Ascending aorta (tissue), 2 donors: ENCODE data around the gene R3HDM2. TPM values are rescaled to one million over a fixed set of nuclear protein-coding genes. Genes with fewer than 3 reads are reported as not detected.
A peak's percentile ranks its signal among the peaks of the same experiment; 100 is the strongest.

ENCODE experiments used
- DNase-seq, 2 donors: peaks; one replicate each; pipeline ENCODE4 v3.0.0-alpha.2; 2019; ENCODE audit warnings: low spot score in 2 of 2
- H3K27ac ChIP-seq, 2 donors: fragments of 200-600 bp; sonication (generic); one replicate each; pipeline ENCODE4 v1.5.1; 2016 to 2017; ENCODE audit warnings: mild to moderate bottlenecking in 1 of 2
- H3K27me3 ChIP-seq: fragments of 200-600 bp; sonication (generic); one replicate; pipeline ENCODE4 v1.5.1; 2017
- H3K36me3 ChIP-seq, 2 donors: fragments of 200-600 bp; sonication (generic); one replicate each; pipeline ENCODE4 v1.5.1; 2016
- H3K4me1 ChIP-seq, 2 donors: fragments of 200-600 bp; sonication (generic); one replicate each; pipeline ENCODE4 v1.5.1; 2016 to 2017; ENCODE audit warnings: mild to moderate bottlenecking in 1 of 2
- H3K4me3 ChIP-seq, 2 donors: fragments of 200-600 bp; sonication (generic); one replicate each; pipeline ENCODE4 v1.5.1; 2016 to 2017; ENCODE audit warnings: mild to moderate bottlenecking in 1 of 2
- H3K9me3 ChIP-seq, 2 donors: fragments of 200-600 bp; sonication (generic); one replicate each; pipeline ENCODE4 v1.5.1; 2016
- intact Hi-C: fragments of 100-400 bp; cut with DNase I; formaldehyde crosslinking; loops from one replicate; pipeline ENCODE4 v1.15.1; 2023
- total RNA-seq: library from RNA; depleted of rRNA; stranded (reverse); fragments of >200 nt; gene quantifications from one replicate; pipeline ENCODE4 v1.1.0, GENCODE V29; 2016
- TF ChIP-seq, protein P1 (sequence below), 3 experiments: fragments of 200-600 bp in 2 of 3; fragments of 450-650 bp in 1 of 3; sonication (generic) in 2 of 3; IDR thresholded peaks; one replicate each; pipeline ENCODE4 v1.5.1; 2016 to 2019; ENCODE audit warnings: antibody characterized with exemption in 3 of 3, mild to moderate bottlenecking in 1 of 3, moderate library complexity in 1 of 3

Gene R3HDM2
- total RNA-seq, 1 donor from 2014 or later = 49.5 TPM

DNA sequence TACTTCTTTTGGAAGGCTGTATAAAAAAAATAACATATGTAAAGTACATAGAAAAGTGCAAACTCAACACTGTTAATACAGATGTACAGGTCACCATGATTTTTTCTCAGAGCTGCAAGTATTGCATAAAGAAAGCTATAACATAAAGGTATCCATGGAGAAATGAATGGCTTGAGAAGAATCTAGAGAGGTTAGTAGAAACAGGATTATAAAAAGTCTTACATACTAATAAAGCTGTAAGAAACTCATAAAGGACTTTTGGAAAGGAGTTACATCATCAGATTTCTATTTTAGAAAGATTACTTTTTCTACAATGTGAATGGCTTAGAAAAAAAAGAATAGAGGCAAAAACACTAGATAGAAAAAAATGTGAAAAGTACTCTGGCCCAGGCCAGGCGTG, 46.4 kb downstream of the R3HDM2 start:
- H3K4me1 ChIP-seq = peaks cover 0 to 3% of the 10 kb centered on the region in 2 donors
- DNase-seq = no peak
- no peaks in the 10 kb centered on the region for H3K9me3 ChIP-seq
- intact Hi-C loops = no loop called here
- no peaks in the 10 kb centered on the region for H3K27me3 ChIP-seq
- peak overlapping the region in 1 of 2 donors; percentile 64 for H3K27ac ChIP-seq
- TF ChIP-seq, protein P1, sequence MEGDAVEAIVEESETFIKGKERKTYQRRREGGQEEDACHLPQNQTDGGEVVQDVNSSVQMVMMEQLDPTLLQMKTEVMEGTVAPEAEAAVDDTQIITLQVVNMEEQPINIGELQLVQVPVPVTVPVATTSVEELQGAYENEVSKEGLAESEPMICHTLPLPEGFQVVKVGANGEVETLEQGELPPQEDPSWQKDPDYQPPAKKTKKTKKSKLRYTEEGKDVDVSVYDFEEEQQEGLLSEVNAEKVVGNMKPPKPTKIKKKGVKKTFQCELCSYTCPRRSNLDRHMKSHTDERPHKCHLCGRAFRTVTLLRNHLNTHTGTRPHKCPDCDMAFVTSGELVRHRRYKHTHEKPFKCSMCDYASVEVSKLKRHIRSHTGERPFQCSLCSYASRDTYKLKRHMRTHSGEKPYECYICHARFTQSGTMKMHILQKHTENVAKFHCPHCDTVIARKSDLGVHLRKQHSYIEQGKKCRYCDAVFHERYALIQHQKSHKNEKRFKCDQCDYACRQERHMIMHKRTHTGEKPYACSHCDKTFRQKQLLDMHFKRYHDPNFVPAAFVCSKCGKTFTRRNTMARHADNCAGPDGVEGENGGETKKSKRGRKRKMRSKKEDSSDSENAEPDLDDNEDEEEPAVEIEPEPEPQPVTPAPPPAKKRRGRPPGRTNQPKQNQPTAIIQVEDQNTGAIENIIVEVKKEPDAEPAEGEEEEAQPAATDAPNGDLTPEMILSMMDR (IDR thresholded peaks at IDR 0.05) = no peak
- no peaks in the 10 kb centered on the region for H3K36me3 ChIP-seq
- H3K4me3 ChIP-seq = no peak overlapping the region

- Histone ChIP-seq H3K4me3 (no peak overlapping the region), H3K9me3 (no peaks in the 10 kb centered on the region), H3K27ac (no peak overlapping the region), H3K27me3 (no peaks in the 10 kb centered on the region), H3K4me1 (peaks cover 0 to 3% of the 10 kb centered on the region in 2 donors), H3K36me3 (no peaks in the 10 kb centered on the region)
- intact Hi-C loops = no loop called here
- TF ChIP-seq, protein P1 (IDR thresholded peaks at IDR 0.05) = no peak
- DNase-seq = no peak
Measured at GRCh38 chr12:57381693-57382220, 49.1 kb downstream of the R3HDM2 start.

DNA sequence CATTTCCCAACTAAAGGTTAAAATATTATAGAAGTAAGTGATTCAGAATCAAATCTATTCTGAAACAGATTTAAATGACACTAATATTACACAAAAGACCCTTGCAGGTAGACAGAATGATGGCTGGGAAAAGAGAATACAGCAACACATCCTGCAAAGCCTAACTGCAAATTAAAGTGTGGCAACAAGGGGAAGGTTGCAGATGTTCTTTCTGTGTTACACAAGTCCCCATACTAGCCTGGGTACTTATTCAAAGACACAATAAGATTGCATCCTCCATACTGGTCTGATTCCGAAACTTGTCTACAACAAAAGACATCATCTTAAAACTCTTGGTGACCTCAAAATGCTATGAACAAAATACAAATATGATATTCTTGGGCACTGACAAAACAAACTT, 50.5 kb downstream of the R3HDM2 start:
- TF ChIP-seq, protein P1 (IDR thresholded peaks at IDR 0.05) = no peak
- Histone ChIP-seq H3K36me3 (no peaks in the 10 kb centered on the region), H3K27ac (no peak overlapping the region), H3K4me1 (peaks cover 0 to 3% of the 10 kb centered on the region in 2 donors), H3K27me3 (no peaks in the 10 kb centered on the region), H3K4me3 (no peak overlapping the region), H3K9me3 (no peaks in the 10 kb centered on the region)
- intact Hi-C loops = no loop called here
- DNase-seq = no peak

GRCh38 chr12:57377103-57377840, 53.6 kb downstream of the R3HDM2 start:
- H3K4me1 ChIP-seq = peaks cover 0 to 2% of the 10 kb centered on the region in 2 donors
- DNase-seq = no peak
- TF ChIP-seq, protein P1 (IDR thresholded peaks at IDR 0.05) = no peak

DNA sequence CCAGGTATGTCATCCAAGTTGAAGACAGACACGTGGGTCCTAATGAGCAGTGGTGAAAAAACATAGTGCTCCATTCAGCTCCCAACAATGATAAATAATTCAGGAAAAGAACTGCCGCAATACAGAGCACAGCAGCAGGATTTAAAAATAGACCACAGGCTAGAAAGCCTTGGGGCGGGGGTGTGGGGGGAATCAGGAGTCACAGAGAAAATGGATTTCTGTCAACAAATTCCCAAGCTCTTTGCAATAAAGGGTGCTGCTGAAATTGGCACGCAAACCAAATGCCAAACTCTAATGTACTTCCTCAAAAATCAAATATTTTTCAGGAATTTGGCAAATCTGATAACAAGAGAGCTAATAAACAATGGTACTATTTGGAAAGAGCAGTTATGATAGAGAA, 58.6 kb downstream of the R3HDM2 start:
- H3K4me1 ChIP-seq = peaks cover 3 to 18% of the 10 kb centered on the region in 2 donors
- no peaks in the 10 kb centered on the region for H3K36me3 ChIP-seq
- intact Hi-C loops = loop anchor here (5.0 kb wide), 1 partner anchor 80 kb away; no protein-coding TSS in a partner anchor
- no peak overlapping the region for H3K4me3 ChIP-seq
- no peaks in the 10 kb centered on the region for H3K27me3 ChIP-seq
- TF ChIP-seq, protein P1 (IDR thresholded peaks at IDR 0.05) = no peak
- DNase-seq = peak in 1 of 2 donors; percentile 69
- no peaks in the 10 kb centered on the region for H3K9me3 ChIP-seq
- H3K27ac ChIP-seq = peak overlapping the region; percentile 68 to 70

More at GRCh38 chr12:57377103-57377840, 53.6 kb downstream of the R3HDM2 start:
- H3K4me3 ChIP-seq = no peak overlapping the region
- intact Hi-C loops = no loop called here
- no peaks in the 10 kb centered on the region for H3K36me3 ChIP-seq
- no peaks in the 10 kb centered on the region for H3K27me3 ChIP-seq
- no peak overlapping the region for H3K27ac ChIP-seq
- H3K9me3 ChIP-seq = no peaks in the 10 kb centered on the region
